SK-N-SH treated with all-trans-retinoic acid at 6 μM for 48 hours (cell line): ENCODE data around the gene SLAMF8.

Source experiments
- ATAC-seq: fragments of 200-7000 bp; cut with Tn5 transposase; 3 replicates; pipeline ENCODE4 v1.9.1; 2020; ENCODE audit warnings: mild to moderate bottlenecking, moderate library complexity
- ARNTL ChIP-seq: fragments of 450-650 bp; formaldehyde crosslinking; IDR thresholded peaks from 2 replicates; pipeline ENCODE4 v1.5.0; 2020; ENCODE audit warnings: low read depth, mild to moderate bottlenecking, moderate library complexity, borderline replicate concordance
- BACH2 ChIP-seq: fragments of 250-450 bp; sonication (Bioruptor Pico); IDR thresholded peaks from 2 replicates; pipeline ENCODE4 v1.9.0; 2021; ENCODE audit warnings: mild to moderate bottlenecking, borderline replicate concordance
- CREB5 ChIP-seq: fragments of 250-450 bp; sonication (Bioruptor Pico); IDR thresholded peaks from 2 replicates; pipeline ENCODE4 v1.5.1; 2020; ENCODE audit warnings: low read depth, mild to moderate bottlenecking, moderate library complexity
- CSDC2 ChIP-seq: fragments of 250-450 bp; sonication (Bioruptor Pico); IDR thresholded peaks from 2 replicates; pipeline ENCODE4 v1.5.0; 2020; ENCODE audit warnings: mild to moderate bottlenecking, moderate library complexity
- ESRRG ChIP-seq: fragments of 250-450 bp; sonication (Bioruptor Pico); IDR thresholded peaks from 2 replicates; pipeline ENCODE4 v1.6.1; 2021; ENCODE audit warnings: mild to moderate bottlenecking
- GLIS3 ChIP-seq: fragments of 250-450 bp; sonication (Bioruptor Pico); IDR thresholded peaks from 2 replicates; pipeline ENCODE4 v1.5.0; 2020; ENCODE audit warnings: mild to moderate bottlenecking, moderate library complexity
- ISL1 ChIP-seq: fragments of 250-450 bp; sonication (Bioruptor Pico); IDR thresholded peaks from 2 replicates; pipeline ENCODE4 v2.1.2; 2022; ENCODE audit warnings: mild to moderate bottlenecking, moderate library complexity
- OSR1 ChIP-seq: fragments of 250-450 bp; sonication (Bioruptor Pico); IDR thresholded peaks from 2 replicates; pipeline ENCODE4 v1.8.0; 2022; ENCODE audit warnings: moderate library complexity, mild to moderate bottlenecking, inconsistent platforms
- PATZ1 ChIP-seq: fragments of 250-450 bp; sonication (Bioruptor Pico); IDR thresholded peaks from 2 replicates; pipeline ENCODE4 v1.8.0; 2020; ENCODE audit warnings: mild to moderate bottlenecking, moderate library complexity, borderline replicate concordance
- POU6F1 ChIP-seq: fragments of 250-450 bp; sonication (Bioruptor Pico); IDR thresholded peaks from 2 replicates; pipeline ENCODE4 v1.8.0; 2021; ENCODE audit warnings: low read depth, mild to moderate bottlenecking, moderate library complexity, borderline replicate concordance
- PPARA ChIP-seq: fragments of 250-450 bp; sonication (Bioruptor Pico); IDR thresholded peaks from 2 replicates; pipeline ENCODE4 v1.5.0; 2020; ENCODE audit warnings: mild to moderate bottlenecking, borderline replicate concordance
- RARB ChIP-seq: fragments of 250-450 bp; sonication (Bioruptor Pico); IDR thresholded peaks from 2 replicates; pipeline ENCODE4 v1.8.0; 2021; ENCODE audit warnings: mild to moderate bottlenecking, moderate library complexity
- SNAI2 ChIP-seq: fragments of 250-450 bp; sonication (Bioruptor Pico); IDR thresholded peaks from 2 replicates; pipeline ENCODE4 v1.5.0; 2020; ENCODE audit warnings: mild to moderate bottlenecking, moderate library complexity
- TCF4 ChIP-seq: fragments of 250-450 bp; sonication (Bioruptor Pico); IDR thresholded peaks from 2 replicates; pipeline ENCODE4 v1.8.0; 2021; ENCODE audit warnings: mild to moderate bottlenecking, moderate library complexity, borderline replicate concordance
- TOX ChIP-seq: fragments of 250-450 bp; sonication (Bioruptor Pico); IDR thresholded peaks from 2 replicates; pipeline ENCODE4 v1.8.0; 2021; ENCODE audit warnings: mild to moderate bottlenecking, moderate library complexity, borderline replicate concordance
- TSHZ2 ChIP-seq: fragments of 250-450 bp; sonication (Bioruptor Pico); IDR thresholded peaks from 2 replicates; pipeline ENCODE4 v1.5.0; 2020; ENCODE audit warnings: mild to moderate bottlenecking, moderate library complexity
- ZC3H10 ChIP-seq: fragments of 250-450 bp; sonication (Bioruptor Pico); IDR thresholded peaks from 2 replicates; pipeline ENCODE4 v1.5.1; 2021; ENCODE audit warnings: mild to moderate bottlenecking, moderate library complexity
- ZFP3 ChIP-seq: fragments of 250-450 bp; sonication (Bioruptor Pico); IDR thresholded peaks from 2 replicates; pipeline ENCODE4 v1.5.0; 2020; ENCODE audit warnings: mild to moderate bottlenecking, moderate library complexity
- ZFP30 ChIP-seq: fragments of 450-650 bp; formaldehyde crosslinking; IDR thresholded peaks from 2 replicates; pipeline ENCODE4 v1.5.0; 2022; ENCODE audit warnings: mild to moderate bottlenecking, moderate library complexity
- ZNF565 ChIP-seq: fragments of 450-650 bp; formaldehyde crosslinking; conservative IDR thresholded peaks from 2 replicates; pipeline ENCODE4 v1.5.0; 2020; ENCODE audit warnings: low read depth, mild to moderate bottlenecking, moderate library complexity
- ZNF70 ChIP-seq: fragments of 450-650 bp; formaldehyde crosslinking; IDR thresholded peaks from 2 replicates; pipeline ENCODE4 v1.5.0; 2020; ENCODE audit warnings: mild to moderate bottlenecking, moderate library complexity

The SLAMF8 gene

GRCh38 chr1:159835356-159835755, 8.7 kb downstream of the SLAMF8 start (continued):
- TF ChIP-seq PATZ1 (CRISPR knock-in tag) (no peak), ZFP3 (no peak), ARNTL (CRISPR knock-in tag) (no peak), GLIS3 (no peak), TCF4 (CRISPR knock-in tag) (no peak)

- TF ChIP-seq CREB5 (CRISPR knock-in tag) (no peak), PPARA (CRISPR knock-in tag) (no peak), ARNTL (CRISPR knock-in tag) (no peak), TOX (no peak), TCF4 (CRISPR knock-in tag) (no peak), TSHZ2 (CRISPR knock-in tag) (no peak)
- ATAC-seq: peak; percentile 37; the same call in 1 of the 3 replicates
These were observed 9.3 kb downstream of the SLAMF8 start for GRCh38 chr1:159835862-159836525.

GRCh38 chr1:159838715-159839114, 12.0 kb downstream of the SLAMF8 start:
- no peak for TF ChIP-seq BACH2 (CRISPR knock-in tag)
- TF ChIP-seq ESRRG: no peak
- no peak for TF ChIP-seq ZFP3
- no peak for TF ChIP-seq GLIS3
- TF ChIP-seq ARNTL (CRISPR knock-in tag): no peak
- TF ChIP-seq PPARA (CRISPR knock-in tag): no peak
- ATAC-seq: no peak

GRCh38 chr1:159839116-159839849, 12.6 kb downstream of the SLAMF8 start:
- no peak for TF ChIP-seq CSDC2 (CRISPR knock-in tag)
- no peak for TF ChIP-seq ARNTL (CRISPR knock-in tag)
- no peak for TF ChIP-seq ESRRG
- TF ChIP-seq ZNF565 (CRISPR knock-in tag): no peak
- TF ChIP-seq BACH2 (CRISPR knock-in tag): no peak
- TF ChIP-seq ZNF70 (CRISPR knock-in tag): no peak
- no peak for TF ChIP-seq ZFP30 (CRISPR knock-in tag)
- TF ChIP-seq TOX: no peak
- no peak for TF ChIP-seq SNAI2 (CRISPR knock-in tag)
- no peak for TF ChIP-seq PPARA (CRISPR knock-in tag)
- ATAC-seq: no peak

- TF ChIP-seq CREB5 (CRISPR knock-in tag) (no peak), ZC3H10 (CRISPR knock-in tag) (no peak), PPARA (CRISPR knock-in tag) (no peak), POU6F1 (CRISPR knock-in tag) (no peak), ARNTL (CRISPR knock-in tag) (no peak), ISL1 (no peak), ESRRG (no peak), ZFP30 (CRISPR knock-in tag) (no peak), TCF4 (CRISPR knock-in tag) (no peak), GLIS3 (no peak), PATZ1 (CRISPR knock-in tag) (no peak), RARB (CRISPR knock-in tag) (no peak), OSR1 (CRISPR knock-in tag) (no peak)
- TF ChIP-seq, all 23 proteins: peak for 0
- ATAC-seq: no peak
These were observed 15.1 kb downstream of the SLAMF8 start for GRCh38 chr1:159841749-159842148.
